ENCODE data around the gene HOXC10.
A peak's percentile ranks its signal among the peaks of the same experiment; 100 is the strongest.

Gene HOXC10

DNA sequence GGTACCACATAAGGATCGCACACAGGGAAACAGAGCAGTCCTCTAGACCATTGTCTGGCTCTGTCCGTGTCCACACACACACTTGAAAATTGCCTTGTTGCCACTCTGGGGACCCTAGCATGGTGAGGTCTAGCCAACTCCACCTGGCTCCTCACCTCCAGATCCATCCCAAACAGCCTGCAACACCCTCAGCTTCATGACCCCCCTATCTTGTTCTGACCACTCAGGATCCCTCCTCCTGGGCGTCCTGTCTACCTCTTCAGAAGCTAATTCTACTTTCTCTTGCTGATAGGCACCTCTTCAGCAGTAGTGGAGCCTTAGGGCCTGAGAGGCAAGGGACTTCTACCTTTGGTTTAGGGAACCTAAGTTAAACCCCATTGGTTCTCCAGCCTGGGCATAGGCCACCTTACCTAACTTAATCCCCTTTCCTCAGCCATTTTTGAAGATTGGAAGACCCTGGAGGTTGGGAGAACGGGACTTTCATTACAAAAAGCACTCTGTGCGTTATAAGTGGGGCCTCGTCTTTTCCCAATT lies 47.2 kb downstream of the HOXC10 start:
- CTCF ChIA-PET = interaction anchor here (0.6 to 23.4 kb wide), 33 partner anchors 9 to 295 kb away, joined by 3 to 908 read pairs (median 5); partner anchors contain the start of genes HOXC10, HOXC4, HOXC8 and HOXC9
- DNase-seq (ENCODE audit: low read depth, low spot score) = no peak
- POLR2A ChIA-PET = interaction anchor here (0.6 to 5.0 kb wide), 11 partner anchors 9 to 176 kb away, joined by 3 to 34 read pairs (median 4); partner anchors contain the start of genes HOXC8 and SMUG1
- TF ChIP-seq, protein P1, sequence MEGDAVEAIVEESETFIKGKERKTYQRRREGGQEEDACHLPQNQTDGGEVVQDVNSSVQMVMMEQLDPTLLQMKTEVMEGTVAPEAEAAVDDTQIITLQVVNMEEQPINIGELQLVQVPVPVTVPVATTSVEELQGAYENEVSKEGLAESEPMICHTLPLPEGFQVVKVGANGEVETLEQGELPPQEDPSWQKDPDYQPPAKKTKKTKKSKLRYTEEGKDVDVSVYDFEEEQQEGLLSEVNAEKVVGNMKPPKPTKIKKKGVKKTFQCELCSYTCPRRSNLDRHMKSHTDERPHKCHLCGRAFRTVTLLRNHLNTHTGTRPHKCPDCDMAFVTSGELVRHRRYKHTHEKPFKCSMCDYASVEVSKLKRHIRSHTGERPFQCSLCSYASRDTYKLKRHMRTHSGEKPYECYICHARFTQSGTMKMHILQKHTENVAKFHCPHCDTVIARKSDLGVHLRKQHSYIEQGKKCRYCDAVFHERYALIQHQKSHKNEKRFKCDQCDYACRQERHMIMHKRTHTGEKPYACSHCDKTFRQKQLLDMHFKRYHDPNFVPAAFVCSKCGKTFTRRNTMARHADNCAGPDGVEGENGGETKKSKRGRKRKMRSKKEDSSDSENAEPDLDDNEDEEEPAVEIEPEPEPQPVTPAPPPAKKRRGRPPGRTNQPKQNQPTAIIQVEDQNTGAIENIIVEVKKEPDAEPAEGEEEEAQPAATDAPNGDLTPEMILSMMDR (IDR thresholded peaks at IDR 0.05; ENCODE audit: insufficient read depth, low read length, missing control alignments) = no peak
- no peak overlapping the region for H3K4me3 ChIP-seq (ENCODE audit: low read depth, low read length)

DNA sequence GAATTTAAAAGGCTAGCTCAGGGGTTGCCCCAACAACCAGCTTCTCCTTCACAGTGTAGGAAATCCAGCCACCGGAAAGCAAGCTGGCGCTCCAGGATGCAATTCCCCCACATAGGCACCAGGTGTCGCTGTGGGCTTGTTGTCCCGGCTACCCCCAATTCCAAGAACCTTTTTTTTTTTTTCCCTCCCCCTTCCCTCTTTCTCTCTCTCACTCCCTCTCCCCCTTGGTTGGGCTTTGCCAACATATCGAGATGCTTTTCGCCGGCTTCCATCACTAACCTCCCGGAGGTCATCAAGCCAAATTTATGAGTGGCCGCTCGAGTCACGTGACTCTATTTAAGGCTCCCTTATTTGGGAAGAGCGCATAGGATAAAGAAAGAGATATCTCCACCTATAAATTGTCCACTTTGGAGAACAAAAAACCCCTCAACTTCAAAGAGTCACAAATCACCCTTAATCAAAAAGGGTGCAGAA lies 47.7 kb downstream of the HOXC10 start, which contains the start of gene HOXC5:
HOXC5 (plus strand) TSS at position 424 of the 474 bp plus-strand sequence. CDS start 73 bp downstream, outside the sequence.
- ChIA-PET POLR2A (interaction anchor here (0.6 to 5.0 kb wide), 10 partner anchors 10 to 175 kb away, joined by 3 to 34 read pairs (median 4); partner anchors contain the start of genes HOXC8 and SMUG1), CTCF (interaction anchor here (0.6 to 23.4 kb wide), 35 partner anchors 8 to 294 kb away, joined by 3 to 908 read pairs (median 4); partner anchors contain the start of genes HOXC10, HOXC4, HOXC8 and HOXC9)
- TF ChIP-seq, protein P1 (IDR thresholded peaks at IDR 0.05; ENCODE audit: insufficient read depth, low read length, missing control alignments) = peak; percentile 86
- peak within 1 kb of the TSS; percentile 49 for H3K4me3 ChIP-seq (ENCODE audit: low read depth, low read length)
- DNase-seq (ENCODE audit: low read depth, low spot score) = no peak

DNA sequence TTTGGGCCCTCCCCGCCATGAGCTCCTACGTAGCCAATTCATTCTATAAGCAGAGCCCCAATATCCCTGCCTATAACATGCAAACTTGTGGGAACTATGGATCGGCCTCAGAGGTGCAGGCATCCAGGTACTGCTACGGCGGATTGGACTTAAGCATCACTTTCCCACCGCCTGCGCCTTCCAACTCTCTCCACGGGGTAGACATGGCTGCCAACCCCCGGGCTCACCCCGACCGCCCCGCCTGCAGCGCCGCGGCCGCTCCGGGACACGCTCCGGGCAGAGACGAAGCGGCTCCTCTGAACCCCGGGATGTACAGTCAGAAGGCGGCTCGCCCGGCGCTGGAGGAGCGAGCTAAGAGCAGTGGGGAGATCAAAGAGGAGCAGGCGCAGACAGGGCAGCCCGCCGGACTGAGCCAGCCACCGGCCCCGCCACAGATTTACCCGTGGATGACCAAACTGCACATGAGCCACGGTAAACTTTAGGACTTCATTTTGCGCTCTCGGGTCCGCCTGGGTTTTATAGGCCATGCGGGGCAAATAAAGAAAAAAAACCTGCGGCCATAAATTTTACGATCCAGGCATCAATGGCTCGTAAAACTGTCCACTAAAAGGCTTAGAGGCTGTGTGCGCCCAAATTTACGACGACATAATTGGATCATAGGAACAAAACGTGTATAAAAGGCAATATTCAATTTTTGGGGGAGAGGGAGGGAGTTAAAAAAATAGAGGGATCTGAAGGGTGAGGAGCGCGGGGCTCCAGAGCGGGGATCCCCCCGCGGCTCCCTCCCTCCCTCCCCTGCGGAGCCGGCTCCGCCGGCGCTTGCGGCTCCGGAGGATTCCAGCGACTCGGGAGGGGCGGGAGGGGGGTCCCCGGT lies 48.4 kb downstream of the HOXC10 start:
- CTCF ChIA-PET = interaction anchor here (0.7 to 23.4 kb wide), 28 partner anchors 8 to 294 kb away, joined by 3 to 908 read pairs (median 5); partner anchors contain the start of genes HOXC10, HOXC4, HOXC8 and HOXC9
- H3K4me3 ChIP-seq (ENCODE audit: low read depth, low read length) = peak overlapping the region; percentile 49
- POLR2A ChIA-PET = interaction anchor here (0.7 to 5.0 kb wide), 9 partner anchors 11 to 174 kb away, joined by 3 to 34 read pairs (median 4); partner anchors contain the start of genes HOXC8 and SMUG1
- DNase-seq (ENCODE audit: low read depth, low spot score) = no peak
- TF ChIP-seq, protein P1 (IDR thresholded peaks at IDR 0.05; ENCODE audit: insufficient read depth, low read length, missing control alignments) = no peak

DNA sequence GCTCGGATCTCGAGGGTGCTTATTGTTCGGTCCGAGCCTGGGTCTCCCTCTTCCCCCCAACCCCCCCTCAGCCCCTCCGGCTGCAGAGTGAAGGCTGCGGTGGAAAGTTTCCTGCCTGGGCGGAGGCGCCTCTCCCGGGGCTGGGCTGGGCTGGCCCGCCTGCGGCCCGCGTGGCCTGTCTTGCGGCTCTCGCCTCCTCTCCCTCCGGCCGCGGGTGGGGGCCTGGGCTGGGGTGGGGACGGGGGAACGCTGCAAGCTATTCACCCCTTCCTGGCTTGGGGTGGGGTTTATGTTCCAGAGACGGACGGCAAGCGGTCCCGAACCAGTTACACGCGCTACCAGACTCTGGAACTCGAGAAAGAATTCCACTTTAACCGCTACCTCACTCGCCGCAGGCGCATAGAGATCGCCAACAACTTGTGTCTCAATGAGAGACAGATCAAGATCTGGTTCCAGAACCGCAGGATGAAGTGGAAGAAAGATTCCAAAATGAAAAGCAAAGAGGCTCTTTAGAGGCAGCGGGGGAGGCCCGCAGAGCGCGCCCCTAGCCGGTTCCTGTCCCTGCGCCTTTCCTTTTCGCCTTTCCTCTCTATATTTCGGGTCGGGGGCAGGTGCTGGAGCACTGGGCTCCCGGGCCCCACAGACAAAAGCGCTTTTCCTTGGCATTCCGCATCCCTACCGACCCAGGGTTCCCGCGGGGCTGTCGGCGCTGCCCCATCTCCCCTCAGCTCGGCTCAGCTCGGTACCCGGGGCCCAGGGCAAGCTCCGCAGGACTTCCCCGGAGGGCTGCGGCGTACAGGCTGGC lies 49.2 kb downstream of the HOXC10 start:
- no peak for DNase-seq (ENCODE audit: low read depth, low spot score)
- TF ChIP-seq, protein P1 (IDR thresholded peaks at IDR 0.05; ENCODE audit: insufficient read depth, low read length, missing control alignments) = no peak
- ChIA-PET CTCF (interaction anchor here (0.5 to 23.4 kb wide), 10 partner anchors 10 to 180 kb away, joined by 3 to 908 read pairs (median 22); partner anchors contain the start of genes HOXC10, HOXC8, HOXC9 and SMUG1), POLR2A (interaction anchor here (5.0 kb wide), 1 partner anchor 17 kb away, joined by 34 read pairs; no protein-coding TSS in a partner anchor)
- H3K4me3 ChIP-seq (ENCODE audit: low read depth, low read length) = peak overlapping the region; percentile 49

DNA sequence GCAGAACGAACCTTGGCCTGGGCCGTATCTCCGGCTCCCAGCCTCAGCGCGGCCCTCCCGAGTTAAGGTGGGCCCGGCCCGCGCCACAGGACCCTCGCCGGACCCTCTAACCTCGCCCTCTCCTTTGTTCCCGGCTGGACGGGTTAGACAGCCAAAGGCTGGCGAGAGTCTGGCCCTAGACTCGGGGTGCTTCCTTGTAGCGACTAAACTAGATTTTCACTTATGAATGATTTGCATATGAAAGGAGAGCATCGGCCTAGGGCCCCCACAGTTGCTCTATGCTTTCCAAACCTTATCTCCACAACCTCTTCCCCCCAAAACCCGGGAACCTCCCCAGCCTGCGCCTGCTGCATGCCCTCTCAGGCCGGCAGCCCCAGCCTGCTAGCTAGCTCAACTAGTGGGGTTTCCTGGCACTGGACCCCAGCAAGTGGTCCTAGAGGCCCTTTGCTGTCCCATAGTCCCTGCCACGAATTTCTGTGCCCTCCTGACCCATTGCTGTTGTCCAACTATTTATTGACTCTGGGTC lies 49.9 kb downstream of the HOXC10 start:
- CTCF ChIA-PET = interaction anchor here (1.0 to 23.4 kb wide), 6 partner anchors 9 to 179 kb away, joined by 4 to 908 read pairs (median 24); partner anchors contain the start of genes HOXC10, HOXC8, HOXC9 and SMUG1
- POLR2A ChIA-PET = interaction anchor here (0.6 to 1.5 kb wide), 3 partner anchors 18 to 172 kb away, joined by 3 to 4 read pairs (median 4); no protein-coding TSS in a partner anchor
- TF ChIP-seq, protein P1 (IDR thresholded peaks at IDR 0.05; ENCODE audit: insufficient read depth, low read length, missing control alignments) = no peak
- H3K4me3 ChIP-seq (ENCODE audit: low read depth, low read length) = peak overlapping the region; percentile 49
- no peak for DNase-seq (ENCODE audit: low read depth, low spot score)

Measured in AG04449 (cell line).